ENCODE data around the gene NDST4.

Gene NDST4

GRCh38 chr4:114870987-114871386 lies 242.4 kb downstream of the NDST4 start:
- H3K27ac Mint-ChIP-seq = no peak overlapping the region
- H3K4me3 Mint-ChIP-seq = no peak overlapping the region
- no peak for TF ChIP-seq CTCF (IDR thresholded peaks at IDR 0.05)
- H3K4me1 Mint-ChIP-seq = no peaks in the 10 kb centered on the region
- no peaks in the 10 kb centered on the region for H3K9me3 Mint-ChIP-seq
- no peak for DNase-seq
- H3K27me3 Mint-ChIP-seq (ENCODE audit: low read depth, poor library complexity) = no peaks in the 10 kb centered on the region
- H3K36me3 Mint-ChIP-seq (ENCODE audit: low read depth) = no peaks in the 10 kb centered on the region

- Mint-ChIP-seq H3K4me3 (no peak overlapping the region), H3K4me1 (no peaks in the 10 kb centered on the region), H3K27me3 (ENCODE audit: low read depth, poor library complexity) (no peaks in the 10 kb centered on the region), H3K36me3 (ENCODE audit: low read depth) (no peaks in the 10 kb centered on the region), H3K27ac (no peak overlapping the region), H3K9me3 (no peaks in the 10 kb centered on the region)
- DNase-seq = no peak
- no peak for TF ChIP-seq CTCF (IDR thresholded peaks at IDR 0.05)
Observed at GRCh38 chr4:114866901-114867670, 246.3 kb downstream of the NDST4 start.

- H3K4me1 Mint-ChIP-seq = no peaks in the 10 kb centered on the region
- no peaks in the 10 kb centered on the region for H3K36me3 Mint-ChIP-seq (ENCODE audit: low read depth)
- no peaks in the 10 kb centered on the region for H3K9me3 Mint-ChIP-seq
- H3K4me3 Mint-ChIP-seq = no peak overlapping the region
- no peak overlapping the region for H3K27ac Mint-ChIP-seq
- no peak for DNase-seq
- TF ChIP-seq CTCF (IDR thresholded peaks at IDR 0.05) = no peak
- H3K27me3 Mint-ChIP-seq (ENCODE audit: low read depth, poor library complexity) = no peaks in the 10 kb centered on the region
Observed at GRCh38 chr4:114864060-114864459, 249.4 kb downstream of the NDST4 start.

- TF ChIP-seq CTCF (IDR thresholded peaks at IDR 0.05) = no peak
- Mint-ChIP-seq H3K27me3 (ENCODE audit: low read depth, poor library complexity) (peaks cover 4% of the 10 kb centered on the region), H3K4me3 (no peak overlapping the region), H3K27ac (no peak overlapping the region), H3K9me3 (no peaks in the 10 kb centered on the region), H3K36me3 (ENCODE audit: low read depth) (no peaks in the 10 kb centered on the region), H3K4me1 (no peaks in the 10 kb centered on the region)
- DNase-seq = no peak
Observed at GRCh38 chr4:114860786-114861185, 252.6 kb downstream of the NDST4 start.

GRCh38 chr4:114857831-114858230 lies 255.6 kb downstream of the NDST4 start:
- peaks cover 6% of the 10 kb centered on the region for H3K27me3 Mint-ChIP-seq (ENCODE audit: low read depth, poor library complexity)
- no peaks in the 10 kb centered on the region for H3K9me3 Mint-ChIP-seq
- no peak overlapping the region for H3K27ac Mint-ChIP-seq
- no peak for TF ChIP-seq CTCF (IDR thresholded peaks at IDR 0.05)
- DNase-seq = no peak
- no peaks in the 10 kb centered on the region for H3K36me3 Mint-ChIP-seq (ENCODE audit: low read depth)
- no peak overlapping the region for H3K4me3 Mint-ChIP-seq
- H3K4me1 Mint-ChIP-seq = no peaks in the 10 kb centered on the region

- Mint-ChIP-seq H3K36me3 (ENCODE audit: low read depth) (no peaks in the 10 kb centered on the region), H3K27ac (no peak overlapping the region), H3K27me3 (ENCODE audit: low read depth, poor library complexity) (no peaks in the 10 kb centered on the region), H3K4me3 (no peak overlapping the region), H3K9me3 (no peaks in the 10 kb centered on the region), H3K4me1 (no peaks in the 10 kb centered on the region)
- no peak for DNase-seq
- no peak for TF ChIP-seq CTCF (IDR thresholded peaks at IDR 0.05)
Observed at GRCh38 chr4:114839986-114840385, 273.4 kb downstream of the NDST4 start.

All from nephron progenitor cell (in vitro differentiated cells).